Testis (tissue), 3 donors: ENCODE data around the gene SLC30A1. TPM values are rescaled to one million over a fixed set of nuclear protein-coding genes. Genes with fewer than 3 reads are reported as not detected.

Experiments
- DNase-seq: peaks from one replicate; pipeline ENCODE4 v3.0.0-alpha.2; 2019
- H3K27ac ChIP-seq, 2 donors: fragments of 200-600 bp; sonication (generic); one replicate each; pipeline ENCODE4 v1.5.1; 2019
- H3K27me3 ChIP-seq: fragments of 200-600 bp; sonication (generic); one replicate; pipeline ENCODE4 v1.5.1; 2019
- H3K36me3 ChIP-seq: fragments of 200-600 bp; sonication (generic); one replicate; pipeline ENCODE4 v1.5.1; 2017; ENCODE audit warnings: low read depth; ENCODE audit errors: missing control alignments
- H3K4me1 ChIP-seq: fragments of 200-600 bp; sonication (generic); one replicate; pipeline ENCODE4 v1.5.1; 2019
- H3K4me3 ChIP-seq, 2 donors: fragments of 200-600 bp; sonication (generic); one replicate each; pipeline ENCODE4 v1.5.1; 2017 to 2019
- H3K9me3 ChIP-seq: fragments of 200-600 bp; sonication (generic); one replicate; pipeline ENCODE4 v1.5.1; 2017
- CTCF ChIP-seq, 3 experiments: fragments of 450-650 bp in 2 of 3; fragments of 200-600 bp in 1 of 3; sonication (generic) in 1 of 3; IDR thresholded peaks; one replicate each; pipeline ENCODE4 v1.5.1; 2016 to 2019; ENCODE audit warnings: antibody characterized with exemption in 3 of 3, mild to moderate bottlenecking in 2 of 3, moderate library complexity in 1 of 3
- POLR2A ChIP-seq: fragments of 450-650 bp; IDR thresholded peaks from one replicate; pipeline ENCODE4 v1.6.1; 2017; ENCODE audit warnings: antibody characterized with exemption, mild to moderate bottlenecking, moderate library complexity
- WGBS, 2 donors: methylation state at CpG; one replicate each; pipeline ENCODE4 v1.1.5; 2018; 5-methylcytosine and 5-hydroxymethylcytosine counted together
- intact Hi-C: fragments of 100-400 bp; cut with DNase I; formaldehyde crosslinking; loops from one replicate; pipeline ENCODE4 v1.15.1; 2023; ENCODE audit warnings: low total_unique reads
- polyA plus RNA-seq: library from polyadenylated mRNA; stranded (reverse); fragments of 350-450 nt; fragmentation: Illumina TruSeq; extraction: RNeasy Lipid Tissue Mini Kit (QIAGEN cat#74804); gene quantifications from one replicate; pipeline ENCODE4 v1.2.3, GENCODE V29; 2014; ENCODE audit warnings: low read depth, low replicate concordance; ENCODE audit not compliant: insufficient read depth
- total RNA-seq, 2 donors: library from RNA; depleted of rRNA; stranded (reverse); fragments of >200 nt; gene quantifications; one replicate each; pipeline ENCODE4 v1.2.3, GENCODE V29; 2016

Gene SLC30A1
- total and polyA plus RNA-seq, 3 donors from 2014 or later: 29.4 to 37.3 (median 33.3) TPM

- DNase-seq: no peak
Observed at GRCh38 chr1:211625040-211625439, 46.1 kb upstream of the SLC30A1 start.

GRCh38 chr1:211623515-211623914, 44.6 kb upstream of the SLC30A1 start:
- H3K36me3 ChIP-seq: no peaks in the 10 kb centered on the region
- no peaks in the 10 kb centered on the region for H3K9me3 ChIP-seq
- TF ChIP-seq POLR2A (no peak), CTCF (IDR thresholded peaks at IDR 0.05) (no peak)
- no peak for DNase-seq
- no peaks in the 10 kb centered on the region for H3K27me3 ChIP-seq
- H3K27ac ChIP-seq: no peak overlapping the region
- H3K4me1 ChIP-seq: peaks cover 2% of the 10 kb centered on the region
- 59 to 61% methylated on average over 3 of the region's 3 CpGs for WGBS, 2 donors
- no peak overlapping the region for H3K4me3 ChIP-seq
- intact Hi-C loops: no loop called here

More at GRCh38 chr1:211625040-211625439, 46.1 kb upstream of the SLC30A1 start:
- TF ChIP-seq CTCF (IDR thresholded peaks at IDR 0.05) (no peak), POLR2A (no peak)
- Histone ChIP-seq H3K4me3 (no peak overlapping the region), H3K27ac (no peak overlapping the region), H3K4me1 (peaks cover 2% of the 10 kb centered on the region), H3K36me3 (no peaks in the 10 kb centered on the region), H3K9me3 (no peaks in the 10 kb centered on the region), H3K27me3 (no peaks in the 10 kb centered on the region)
- intact Hi-C loops: no loop called here
- 81 to 93% methylated on average over 2 of the region's 2 CpGs for WGBS, 2 donors

GRCh38 chr1:211621447-211622198, 42.7 kb upstream of the SLC30A1 start:
- Histone ChIP-seq H3K4me3 (no peak overlapping the region), H3K27me3 (no peaks in the 10 kb centered on the region), H3K9me3 (no peaks in the 10 kb centered on the region), H3K36me3 (no peaks in the 10 kb centered on the region), H3K4me1 (peaks cover 2% of the 10 kb centered on the region), H3K27ac (no peak overlapping the region)
- intact Hi-C loops: no loop called here
- 77 to 87% methylated on average over 6 to 9 of the region's 9 CpGs for WGBS, 2 donors
- no peak for TF ChIP-seq POLR2A
- no peak for TF ChIP-seq CTCF (IDR thresholded peaks at IDR 0.05)
- DNase-seq: no peak

- Histone ChIP-seq H3K9me3 (no peaks in the 10 kb centered on the region), H3K36me3 (no peaks in the 10 kb centered on the region), H3K27me3 (no peaks in the 10 kb centered on the region), H3K4me3 (no peak overlapping the region), H3K27ac (no peak overlapping the region), H3K4me1 (peaks cover 8% of the 10 kb centered on the region)
- intact Hi-C loops: no loop called here
- no peak for DNase-seq
- TF ChIP-seq CTCF (IDR thresholded peaks at IDR 0.05): no peak
- TF ChIP-seq POLR2A: no peak
- 93 to 95% methylated on average over 5 of the region's 5 CpGs for WGBS, 2 donors
Observed at GRCh38 chr1:211620097-211620496, 41.1 kb upstream of the SLC30A1 start.
